UCSD-AML1 (cell line): Measurements from ENCODE around the gene SLFNL1.

Source experiments
- DNase-seq: peaks from one replicate; lab custom pipeline; 2025; ENCODE audit not compliant: unreplicated experiment; lab: John Stamatoyannopoulos, UW

SLFNL1 gene

DNA sequence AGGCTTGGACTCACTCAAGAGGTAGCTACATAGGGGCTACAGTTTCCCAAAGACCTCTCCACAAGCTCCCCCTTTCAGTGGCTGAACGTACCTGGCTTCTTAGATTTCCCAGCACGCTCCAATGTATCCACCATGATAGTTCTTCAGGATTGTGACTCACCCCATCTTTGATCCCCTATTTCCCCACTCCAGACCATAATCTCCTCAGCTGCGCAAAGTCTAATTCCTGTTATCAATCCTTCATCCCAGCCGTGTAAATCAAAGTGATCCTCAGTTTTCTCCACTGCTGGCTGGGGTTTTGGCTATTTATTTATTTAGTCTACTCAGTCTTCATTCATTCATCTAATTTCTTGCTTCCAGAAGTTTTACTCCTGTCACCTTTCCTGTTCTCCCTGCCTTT is 55.1 kb downstream of the SLFNL1 start:
- DNase-seq = no peak
